B cell (primary cell): ENCODE results near the gene TMEM115. TPM values are rescaled to one million over a fixed set of nuclear protein-coding genes. Genes with fewer than 3 reads are reported as not detected.

ENCODE experiments used
- ATAC-seq: fragments of 200-7000 bp; cut with Tn5 transposase; one replicate; pipeline ENCODE4 v1.10.0; 2021; ENCODE audit warnings: low read depth, mild to moderate bottlenecking, moderate number of reproducible peaks, moderate library complexity
- CTCF ChIA-PET: fragments of 350-600 bp; sonication (Branson Sonifier 250); formaldehyde crosslinking; loops from one replicate; lab custom pipeline; 2021; ENCODE audit warnings: antibody characterized with exemption, inconsistent platforms; lab: Charles Lee
- POLR2A ChIA-PET: fragments of 350-600 bp; sonication (Branson Sonifier 250); formaldehyde crosslinking; loops from one replicate; lab custom pipeline; 2021; ENCODE audit warnings: antibody characterized with exemption; lab: Charles Lee
- DNase-seq: peaks from one replicate; pipeline ENCODE4 v3.0.0; 2013
- H2AFZ ChIP-seq: 2 replicates; pipeline ENCODE4 v1.6.1; 2012; ENCODE audit warnings: mild to moderate bottlenecking, low read depth, low read length; ENCODE audit not compliant: insufficient read depth, poor library complexity, severe bottlenecking
- H3K27ac ChIP-seq, 2 donors: 1 replicate in 1 of 2; 2 replicates in 1 of 2; pipeline ENCODE4 v1.5.1; 2012 to 2013; ENCODE audit warnings: low read length in 2 of 2, mild to moderate bottlenecking in 2 of 2, moderate library complexity in 1 of 2
- H3K27me3 ChIP-seq, 4 experiments: fragments of 200-600 bp in 1 of 4; sonication (generic) in 1 of 4; replicated peaks in 1 of 4; 1 replicate in 2 of 4; 2 replicates in 2 of 4; pipeline versions ENCODE4 v1.6.1 to v1.7.0; 2013 to 2016; ENCODE audit warnings: low read length in 3 of 4, mild to moderate bottlenecking in 2 of 4, mixed read lengths in 1 of 4, moderate library complexity in 1 of 4; ENCODE audit not compliant: insufficient read depth in 4 of 4, control insufficient read depth in 3 of 4; ENCODE audit errors: control extremely low read depth in 1 of 4
- H3K36me3 ChIP-seq, 2 experiments: replicated peaks in 1 of 2; 1 replicate in 1 of 2; 2 replicates in 1 of 2; pipeline versions ENCODE4 v1.6.1 to v1.7.1; 2013; ENCODE audit warnings: low read length in 1 of 2; ENCODE audit not compliant: insufficient read depth in 2 of 2, control insufficient read depth in 1 of 2; ENCODE audit errors: control extremely low read depth in 1 of 2, extremely low read depth in 1 of 2
- H3K4me1 ChIP-seq, 2 donors: fragments of 200-600 bp in 1 of 2; sonication (generic) in 1 of 2; 1 replicate in 1 of 2; 2 replicates in 1 of 2; pipeline versions ENCODE4 v1.5.1 to v1.6.1; 2013 to 2017; ENCODE audit warnings: low read length in 2 of 2; ENCODE audit not compliant: control insufficient read depth in 2 of 2, insufficient read depth in 2 of 2
- H3K4me2 ChIP-seq: replicated peaks from 2 replicates; pipeline ENCODE3; 2012; ENCODE audit warnings: mild to moderate bottlenecking, low read depth, low read length; ENCODE audit not compliant: poor library complexity, severe bottlenecking
- H3K4me3 ChIP-seq, 5 experiments: fragments of 200-600 bp in 1 of 5; sonication (generic) in 1 of 5; 1 replicate in 3 of 5; 2 replicates in 2 of 5; pipeline versions ENCODE4 v1.5.1 to v1.7.0; 2011 to 2016; ENCODE audit warnings: low read length in 4 of 5, mild to moderate bottlenecking in 4 of 5, low read depth in 2 of 5, control low read depth in 1 of 5, moderate library complexity in 1 of 5; ENCODE audit not compliant: insufficient read depth in 1 of 5; ENCODE audit errors: control extremely low read depth in 1 of 5, extremely low read depth in 1 of 5
- H3K79me2 ChIP-seq: fragments of 200-600 bp; sonication (generic); one replicate; pipeline ENCODE4 v1.6.0; 2016; ENCODE audit warnings: low read length; ENCODE audit not compliant: control insufficient read depth, insufficient read depth
- H3K9ac ChIP-seq: fragments of 200-600 bp; sonication (generic); 2 replicates; pipeline ENCODE4 v1.6.1; 2017; ENCODE audit warnings: mild to moderate bottlenecking, low read length, moderate library complexity
- H3K9me3 ChIP-seq, 3 donors: one replicate each; pipeline versions ENCODE4 v1.6.1 to v1.7.1; 2013; ENCODE audit warnings: low read length in 2 of 3; ENCODE audit not compliant: control insufficient read depth in 2 of 3, insufficient read depth in 1 of 3; ENCODE audit errors: control extremely low read depth in 1 of 3
- H4K20me1 ChIP-seq: 2 replicates; pipeline ENCODE4 v1.6.0; 2012; ENCODE audit warnings: mild to moderate bottlenecking, low read length; ENCODE audit not compliant: insufficient read depth, control insufficient read depth, poor library complexity, severe bottlenecking
- H3K27ac Mint-ChIP-seq: one replicate; pipeline ENCODE4 v1.8.0; 2021; ENCODE audit warnings: mixed read lengths
- H3K27me3 Mint-ChIP-seq: one replicate; pipeline ENCODE4 v1.8.0; 2021; ENCODE audit warnings: mixed read lengths
- H3K4me1 Mint-ChIP-seq: one replicate; pipeline ENCODE4 v1.8.0; 2021; ENCODE audit warnings: mixed read lengths
- H3K4me3 Mint-ChIP-seq: one replicate; pipeline ENCODE4 v1.8.0; 2021; ENCODE audit warnings: mixed read lengths
- H3K9me3 Mint-ChIP-seq: one replicate; pipeline ENCODE4 v1.8.0; 2022; ENCODE audit warnings: mixed read lengths; ENCODE audit not compliant: insufficient read depth
- CTCF ChIP-seq: fragments of 200-600 bp; IDR thresholded peaks from one replicate; pipeline ENCODE4 v1.8.0; 2022; ENCODE audit warnings: antibody characterized with exemption, mild to moderate bottlenecking
- EZH2 ChIP-seq: IDR thresholded peaks from 2 replicates; pipeline ENCODE4 v1.6.1; 2012; ENCODE audit warnings: borderline replicate concordance, low read depth, mild to moderate bottlenecking, moderate library complexity, low read length; ENCODE audit not compliant: insufficient read depth, poor library complexity, severe bottlenecking
- WGBS: methylation state at CpG from one replicate; pipeline ENCODE4 v1.1.5; 2013; ENCODE audit warnings: missing lambda C conversion rate; ENCODE audit not compliant: insufficient coverage; 5-methylcytosine and 5-hydroxymethylcytosine counted together
- intact Hi-C: fragments of 100-400 bp; cut with micrococcal nuclease; formaldehyde crosslinking; loops from one replicate; pipeline ENCODE4 v1.10.0; 2022
- polyA plus RNA-seq: library from polyadenylated mRNA; depleted of rRNA; stranded (reverse); fragments of >200 nt; gene quantifications from 2 replicates; pipeline ENCODE4 v1.2.3, GENCODE V29; 2012
- total RNA-seq, 2 donors: library from RNA; stranded (reverse); fragments of 120-200 nt in 1 of 2; gene quantifications; 1 replicate in 1 of 2; 2 replicates in 1 of 2; pipeline versions ENCODE4 v1.2.3 to v1.2.4, GENCODE V29; 2013 to 2022

Gene TMEM115
- total and polyA plus RNA-seq, 2 donors (not counting 1 experiment from before 2014, with no cell fraction given), result 19.8 to 27.2 TPM

- Histone ChIP-seq H3K79me2 (peaks cover 73% of the 10 kb centered on the region), H3K4me1 (peaks cover 36 to 70% of the 10 kb centered on the region in 2 donors), H3K4me3 (peak overlapping the region; percentile 39 to 86 (median 68)), H3K27ac (peak overlapping the region; percentile 97 to 98), H4K20me1 (peaks cover 38% of the 10 kb centered on the region), H3K4me2 (peak overlapping the region; percentile 90), H3K36me3 (peaks cover 0 to 26% of the 10 kb centered on the region in 2 experiments), H3K9ac (peak overlapping the region; percentile 89), H3K9me3 (no peaks in the 10 kb centered on the region), H3K27me3 (no peaks in the 10 kb centered on the region), H2AFZ (peak overlapping the region; percentile 74)
- Mint-ChIP-seq H3K9me3 (no peaks in the 10 kb centered on the region), H3K4me3 (peak overlapping the region; percentile 96), H3K27ac (peak overlapping the region; percentile 99), H3K4me1 (peaks cover 55% of the 10 kb centered on the region), H3K27me3 (no peaks in the 10 kb centered on the region)
- ChIA-PET CTCF (interaction anchor here (0.7 to 3.9 kb wide), 16 partner anchors 9 to 206 kb away, joined by 3 to 37 read pairs (median 4); partner anchors contain the start of genes CYB561D2, HYAL2, HYAL3 and IFRD2), POLR2A (interaction anchor here (0.6 to 6.1 kb wide), 16 partner anchors 7 to 1818 kb away, joined by 3 to 96 read pairs (median 7); partner anchors contain the start of genes ABHD14B, C3orf18, CYB561D2 and HEMK1)
- ATAC-seq, result peak; percentile 28
- intact Hi-C loops, result loop anchor here (1.0 to 5.0 kb wide), 8 partner anchors 8 to 99 kb away; partner anchors contain the start of genes CYB561D2, GNAI2, HYAL3 and NAA80
- no peak for TF ChIP-seq CTCF
- no peak for TF ChIP-seq EZH2
- DNase-seq, result no peak
- 3% methylated on average over 31 of the region's 31 CpGs for WGBS
These were observed 22.7 kb downstream of the TMEM115 start for GRCh38 chr3:50336452-50337174.
